Globus pallidus (tissue), 1 donor: ENCODE results near the gene SLC39A5.
"Not testable (repeated sequence)": the region's sequence is repeated elsewhere in the genome, so short reads cannot be mapped to it uniquely, and the experiment has no call there.

Source experiments
- DNase-seq: peaks from one replicate; pipeline ENCODE4 v3.0.0-alpha.2; 2015; ENCODE audit warnings: low spot score

The SLC39A5 gene

GRCh38 chr12:56229916-56230431, at the start of gene SLC39A5:
TSS of gene SLC39A5 (plus strand) at chr12:56230051. CDS start at chr12:56231275, 1,224 bp downstream.
- DNase-seq, result no peak

GRCh38 chr12:56186957-56187356, 42.9 kb upstream of the SLC39A5 start:
- no peak for DNase-seq

GRCh38 chr12:56188131-56188777, 41.6 kb upstream of the SLC39A5 start:
- DNase-seq, result no peak

- no peak for DNase-seq
These were observed 41.1 kb upstream of the SLC39A5 start for GRCh38 chr12:56188778-56189098.

- peak; percentile 80 for DNase-seq
These were observed 40.5 kb upstream of the SLC39A5 start, which contains the start of gene SMARCC2 for GRCh38 chr12:56189099-56189917. TSS of gene SMARCC2 (minus strand) at chr12:56189483. CDS start at chr12:56189461, 22 bp downstream.

- DNase-seq, result peak; percentile 71
These were observed 39.7 kb upstream of the SLC39A5 start for GRCh38 chr12:56189918-56190694.

GRCh38 chr12:56190695-56191155, 39.1 kb upstream of the SLC39A5 start:
- DNase-seq, result no peak

GRCh38 chr12:56192582-56192981, 37.3 kb upstream of the SLC39A5 start:
- no peak for DNase-seq

GRCh38 chr12:56193025-56193578, 36.7 kb upstream of the SLC39A5 start:
- peak; percentile 81 for DNase-seq

- DNase-seq, result not testable (repeated sequence)
These were observed 32.9 kb upstream of the SLC39A5 start for GRCh38 chr12:56196818-56197550.

- DNase-seq, result no peak
These were observed 31.8 kb upstream of the SLC39A5 start for GRCh38 chr12:56197921-56198635.

- DNase-seq, result no peak
These were observed 31.0 kb upstream of the SLC39A5 start for GRCh38 chr12:56198836-56199235.

GRCh38 chr12:56202366-56202765, 27.5 kb upstream of the SLC39A5 start:
- no peak for DNase-seq

GRCh38 chr12:56202838-56203237, 27.0 kb upstream of the SLC39A5 start:
- no peak for DNase-seq

GRCh38 chr12:56204275-56204674, 25.6 kb upstream of the SLC39A5 start:
- no peak for DNase-seq

- DNase-seq, result no peak
These were observed 24.4 kb upstream of the SLC39A5 start for GRCh38 chr12:56205445-56205844.

- DNase-seq, result no peak
These were observed 23.2 kb upstream of the SLC39A5 start for GRCh38 chr12:56206452-56207166.

- no peak for DNase-seq
These were observed 21.8 kb upstream of the SLC39A5 start for GRCh38 chr12:56208006-56208405.

GRCh38 chr12:56212361-56212760, 17.5 kb upstream of the SLC39A5 start:
- DNase-seq, result no peak

GRCh38 chr12:56213878-56214277, 16.0 kb upstream of the SLC39A5 start:
- DNase-seq, result no peak
